ENCODE results near the gene MMRN1. TPM values are rescaled to one million over a fixed set of nuclear protein-coding genes. Genes with fewer than 3 reads are reported as not detected.
"Not testable (repeated sequence)": the region's sequence is repeated elsewhere in the genome, so short reads cannot be mapped to it uniquely, and the experiment has no call there.

Gene MMRN1
- total RNA-seq, 2 donors from 2014 or later = 7.3 to 17.8 TPM

- no peak for ATAC-seq (ENCODE audit: insufficient number of reproducible peaks, low FRiP score, low read depth)
- TF ChIP-seq CTCF (IDR thresholded peaks at IDR 0.05) = no peak
- Histone ChIP-seq H3K4me3 (no peak overlapping the region), H3K27me3 (replicated peaks; ENCODE audit: insufficient read depth) (no peaks in the 10 kb centered on the region), H3K27ac (no peak overlapping the region), H3K9me3 (no peaks in the 10 kb centered on the region), H3K4me1 (ENCODE audit: control insufficient read depth in 1 of 2, low read depth in 2 of 2) (no peaks in the 10 kb centered on the region), H3K36me3 (no peaks in the 10 kb centered on the region)
- DNase-seq (ENCODE audit: low spot score) = no peak
Measured at GRCh38 chr4:89899152-89899551, 4.5 kb downstream of the MMRN1 start.

- DNase-seq (ENCODE audit: low spot score) (no peak), ATAC-seq (ENCODE audit: insufficient number of reproducible peaks, low FRiP score, low read depth) (no peak)
- Histone ChIP-seq H3K27ac (no peak overlapping the region), H3K4me3 (no peak overlapping the region), H3K9me3 (no peaks in the 10 kb centered on the region), H3K36me3 (no peaks in the 10 kb centered on the region), H3K4me1 (ENCODE audit: control insufficient read depth in 1 of 2, low read depth in 2 of 2) (no peaks in the 10 kb centered on the region), H3K27me3 (replicated peaks; ENCODE audit: insufficient read depth) (no peaks in the 10 kb centered on the region)
- no peak for TF ChIP-seq CTCF (IDR thresholded peaks at IDR 0.05)
Measured at GRCh38 chr4:89899854-89900253, 5.2 kb downstream of the MMRN1 start.

- H3K27ac ChIP-seq; H3K4me3 ChIP-seq; H3K36me3 ChIP-seq; H3K4me1 ChIP-seq (ENCODE audit: control insufficient read depth in 1 of 2, low read depth in 2 of 2); ATAC-seq (ENCODE audit: insufficient number of reproducible peaks, low FRiP score, low read depth); DNase-seq (ENCODE audit: low spot score); H3K9me3 ChIP-seq; H3K27me3 ChIP-seq (replicated peaks; ENCODE audit: insufficient read depth): not testable (repeated sequence)
- TF ChIP-seq CTCF (IDR thresholded peaks at IDR 0.05) = peak; percentile 42
Measured at GRCh38 chr4:89901808-89902431, 7.3 kb downstream of the MMRN1 start.

GRCh38 chr4:89904524-89904923, 9.9 kb downstream of the MMRN1 start:
- no peak overlapping the region for H3K4me3 ChIP-seq
- H3K27ac ChIP-seq = no peak overlapping the region
- no peaks in the 10 kb centered on the region for H3K4me1 ChIP-seq (ENCODE audit: control insufficient read depth in 1 of 2, low read depth in 2 of 2)
- DNase-seq (ENCODE audit: low spot score) (no peak), ATAC-seq (ENCODE audit: insufficient number of reproducible peaks, low FRiP score, low read depth) (no peak)
- TF ChIP-seq CTCF (IDR thresholded peaks at IDR 0.05) = no peak
- H3K9me3 ChIP-seq = no peaks in the 10 kb centered on the region
- no peaks in the 10 kb centered on the region for H3K27me3 ChIP-seq (replicated peaks; ENCODE audit: insufficient read depth)
- H3K36me3 ChIP-seq = no peaks in the 10 kb centered on the region

- Histone ChIP-seq H3K4me1 (ENCODE audit: control insufficient read depth in 1 of 2, low read depth in 2 of 2) (no peaks in the 10 kb centered on the region), H3K4me3 (no peak overlapping the region), H3K27ac (no peak overlapping the region), H3K27me3 (replicated peaks; ENCODE audit: insufficient read depth) (no peaks in the 10 kb centered on the region), H3K36me3 (no peaks in the 10 kb centered on the region), H3K9me3 (no peaks in the 10 kb centered on the region)
- no peak for TF ChIP-seq CTCF (IDR thresholded peaks at IDR 0.05)
- DNase-seq (ENCODE audit: low spot score) = no peak
- no peak for ATAC-seq (ENCODE audit: insufficient number of reproducible peaks, low FRiP score, low read depth)
Measured at GRCh38 chr4:89906316-89906715, 11.7 kb downstream of the MMRN1 start.

All from thoracic aorta (tissue), 2 donors.